Loucy (cell line): ENCODE data around the gene GNAZ.

Experiments used
- EZH2phosphoT487 ChIP-seq: fragments of 200-600 bp; IDR thresholded peaks from 2 replicates; pipeline ENCODE4 v1.6.1; 2018; ENCODE audit warnings: antibody characterized with exemption, mild to moderate bottlenecking, moderate library complexity, borderline replicate concordance
- TF ChIP-seq, protein P1 (sequence below): fragments of 200-600 bp; sonication (generic); conservative IDR thresholded peaks from 2 replicates; pipeline ENCODE4 v1.5.1; 2014; ENCODE audit warnings: mild to moderate bottlenecking, antibody characterized with exemption, low read length

GRCh38 chr22:23091760-23092159 lies 21.4 kb downstream of the GNAZ start:
- TF ChIP-seq, protein P1, sequence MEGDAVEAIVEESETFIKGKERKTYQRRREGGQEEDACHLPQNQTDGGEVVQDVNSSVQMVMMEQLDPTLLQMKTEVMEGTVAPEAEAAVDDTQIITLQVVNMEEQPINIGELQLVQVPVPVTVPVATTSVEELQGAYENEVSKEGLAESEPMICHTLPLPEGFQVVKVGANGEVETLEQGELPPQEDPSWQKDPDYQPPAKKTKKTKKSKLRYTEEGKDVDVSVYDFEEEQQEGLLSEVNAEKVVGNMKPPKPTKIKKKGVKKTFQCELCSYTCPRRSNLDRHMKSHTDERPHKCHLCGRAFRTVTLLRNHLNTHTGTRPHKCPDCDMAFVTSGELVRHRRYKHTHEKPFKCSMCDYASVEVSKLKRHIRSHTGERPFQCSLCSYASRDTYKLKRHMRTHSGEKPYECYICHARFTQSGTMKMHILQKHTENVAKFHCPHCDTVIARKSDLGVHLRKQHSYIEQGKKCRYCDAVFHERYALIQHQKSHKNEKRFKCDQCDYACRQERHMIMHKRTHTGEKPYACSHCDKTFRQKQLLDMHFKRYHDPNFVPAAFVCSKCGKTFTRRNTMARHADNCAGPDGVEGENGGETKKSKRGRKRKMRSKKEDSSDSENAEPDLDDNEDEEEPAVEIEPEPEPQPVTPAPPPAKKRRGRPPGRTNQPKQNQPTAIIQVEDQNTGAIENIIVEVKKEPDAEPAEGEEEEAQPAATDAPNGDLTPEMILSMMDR, result no peak
- no peak for TF ChIP-seq EZH2phosphoT487
